HepG2 (cell line): ENCODE measurements around the gene HES2. TPM values are rescaled to one million over a fixed set of nuclear protein-coding genes. Genes with fewer than 3 reads are reported as not detected.

Experiments used
- ATM ChIP-seq: fragments of 450-650 bp; IDR thresholded peaks from 2 replicates; pipeline ENCODE4 v1.7.1; 2017; ENCODE audit warnings: mild to moderate bottlenecking, borderline replicate concordance
- CCDC6 ChIP-seq: sonication (generic); formaldehyde crosslinking; IDR thresholded peaks from 2 replicates; pipeline ENCODE4 v1.8.1; 2022; ENCODE audit warnings: mild to moderate bottlenecking, missing genetic modification reagents, moderate library complexity
- CENPX ChIP-seq: sonication (generic); formaldehyde crosslinking; IDR thresholded peaks from 2 replicates; pipeline ENCODE4 v1.9.0; 2021; ENCODE audit warnings: mild to moderate bottlenecking, missing genetic modification reagents, moderate library complexity
- ELK4 ChIP-seq: sonication (generic); formaldehyde crosslinking; IDR thresholded peaks from 2 replicates; pipeline ENCODE4 v1.9.0; 2021; ENCODE audit warnings: missing genetic modification reagents, borderline replicate concordance
- GABPB1 ChIP-seq: IDR thresholded peaks from 2 replicates; pipeline ENCODE4 v1.6.1; 2016; ENCODE audit warnings: mild to moderate bottlenecking, missing genetic modification reagents, moderate library complexity, missing compliant biosample characterization
- KLF13 ChIP-seq: sonication (generic); formaldehyde crosslinking; IDR thresholded peaks from 2 replicates; pipeline ENCODE4 v1.4.0; 2020; ENCODE audit warnings: mild to moderate bottlenecking, missing genetic modification reagents
- MEF2D ChIP-seq: sonication (generic); formaldehyde crosslinking; IDR thresholded peaks from 2 replicates; pipeline ENCODE4 v1.5.1; 2020; ENCODE audit warnings: mild to moderate bottlenecking, missing genetic modification reagents
- NR2F2 ChIP-seq: IDR thresholded peaks from 2 replicates; pipeline ENCODE4 v1.6.1; 2012; ENCODE audit warnings: low read depth, inconsistent platforms, borderline replicate concordance
- POLR2G ChIP-seq: fragments of 200-400 bp; formaldehyde crosslinking; IDR thresholded peaks from 2 replicates; pipeline ENCODE4 v1.6.1; 2018; ENCODE audit warnings: mild to moderate bottlenecking, low read depth, low read length, moderate library complexity
- REL ChIP-seq: sonication (generic); formaldehyde crosslinking; conservative IDR thresholded peaks from 2 replicates; pipeline ENCODE4 v1.8.0; 2022; ENCODE audit warnings: mild to moderate bottlenecking, missing genetic modification reagents, moderate library complexity
- RFXANK ChIP-seq: IDR thresholded peaks from 2 replicates; pipeline ENCODE4 v1.6.1; 2016
- SIN3A ChIP-seq: IDR thresholded peaks from 2 replicates; pipeline ENCODE4 v1.6.1; 2011; ENCODE audit warnings: low read depth, mild to moderate bottlenecking, control low read depth, low read length, borderline replicate concordance
- SOX5 ChIP-seq: IDR thresholded peaks from 2 replicates; pipeline ENCODE4 v1.6.1; 2016; ENCODE audit warnings: borderline replicate concordance
- ZFP36 ChIP-seq: fragments of 150-350 bp; IDR thresholded peaks from 2 replicates; pipeline ENCODE4 v1.6.1; 2018; ENCODE audit warnings: borderline replicate concordance, low read length, low read depth; ENCODE audit not compliant: partially characterized antibody
- ZFP37 ChIP-seq: sonication (generic); formaldehyde crosslinking; IDR thresholded peaks from 2 replicates; pipeline ENCODE4 v1.4.0; 2020; ENCODE audit warnings: missing genetic modification reagents, borderline replicate concordance
- ZNF124 ChIP-seq: sonication (generic); formaldehyde crosslinking; IDR thresholded peaks from 2 replicates; pipeline ENCODE4 v1.4.0; 2020; ENCODE audit warnings: missing genetic modification reagents
- ZNF597 ChIP-seq: sonication (generic); formaldehyde crosslinking; IDR thresholded peaks from 2 replicates; pipeline ENCODE4 v1.5.0; 2020; ENCODE audit warnings: missing genetic modification reagents
- polyA plus RNA-seq, 8 experiments: library from polyadenylated mRNA; depleted of rRNA in 3 of 8; stranded (reverse) in 7 of 8; unstranded in 1 of 8; fragments of >200 nt; fragmentation: Illumina TruSeq in 4 of 8; extraction: Trizol in 4 of 8; gene quantifications; 2 replicates each; pipeline versions ENCODE4 v1.2.1 to v1.2.3, GENCODE V29; 2011 to 2016; ENCODE audit warnings: low read depth in 4 of 8, missing spikeins in 1 of 8, mixed read lengths in 1 of 8; ENCODE audit not compliant: insufficient read depth in 1 of 8
- total RNA-seq, 5 experiments: library from RNA; depleted of rRNA; stranded (reverse); fragments of >200 nt; fragmentation: Illumina TruSeq; extraction: Trizol; gene quantifications; 2 replicates each; pipeline ENCODE4 v1.2.3, GENCODE V29; 2016; ENCODE audit warnings: low read depth in 1 of 5
- TF ChIP-seq, protein P1 (sequence below): sonication (generic); formaldehyde crosslinking; IDR thresholded peaks from 2 replicates; pipeline ENCODE4 v1.4.0; 2020; ENCODE audit warnings: mild to moderate bottlenecking, low read depth, missing genetic modification reagents
- TF ChIP-seq, protein P2 (sequence below): sonication (generic); formaldehyde crosslinking; IDR thresholded peaks from 2 replicates; pipeline ENCODE4 v1.4.0; 2020; ENCODE audit warnings: missing genetic modification reagents
- TF ChIP-seq, protein P3 (sequence below): sonication (generic); formaldehyde crosslinking; IDR thresholded peaks from 2 replicates; pipeline ENCODE4 v1.8.1; 2022; ENCODE audit warnings: low read depth, mild to moderate bottlenecking, missing genetic modification reagents

HES2 gene
- total and polyA plus RNA-seq, 2 of the 13 experiments (the other 11 are each of a cell fraction or from before 2014, with no cell fraction given): 0.11 to 0.17 TPM

DNA sequence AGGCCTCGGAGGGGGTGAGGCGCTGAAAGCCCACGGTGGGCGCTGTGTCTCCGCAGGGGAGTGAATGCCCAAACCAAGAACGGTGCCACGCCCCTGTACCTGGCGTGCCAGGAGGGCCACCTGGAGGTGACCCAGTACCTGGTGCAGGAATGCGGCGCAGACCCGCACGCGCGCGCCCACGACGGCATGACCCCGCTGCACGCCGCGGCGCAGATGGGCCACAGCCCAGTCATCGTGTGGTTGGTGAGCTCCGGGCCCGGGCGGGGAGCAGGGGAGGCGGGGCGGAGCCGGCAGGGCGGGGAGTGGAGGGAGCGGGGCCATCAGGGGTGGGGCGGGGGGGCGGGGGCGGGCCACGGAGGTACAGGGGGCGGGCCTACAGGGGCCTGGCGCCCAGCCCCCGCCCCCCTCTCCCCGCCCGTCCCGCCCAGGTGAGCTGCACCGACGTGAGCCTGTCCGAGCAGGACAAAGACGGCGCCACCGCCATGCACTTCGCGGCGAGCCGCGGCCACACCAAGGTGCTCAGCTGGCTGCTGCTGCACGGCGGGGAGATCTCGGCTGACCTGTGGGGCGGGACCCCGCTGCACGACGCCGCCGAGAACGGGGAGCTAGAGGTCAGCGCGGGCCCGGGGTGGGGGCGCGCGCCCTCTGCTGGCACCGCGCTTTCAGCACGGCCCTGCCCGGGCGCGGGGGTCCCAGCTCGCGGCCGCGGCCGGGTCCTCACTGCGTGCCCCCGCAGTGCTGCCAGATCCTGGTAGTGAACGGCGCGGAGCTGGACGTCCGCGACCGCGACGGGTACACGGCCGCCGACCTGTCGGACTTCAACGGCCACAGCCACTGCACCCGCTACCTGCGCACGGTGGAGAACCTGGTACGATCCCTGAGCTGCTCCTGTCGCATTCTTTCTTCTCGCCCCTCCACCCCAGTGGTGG, 20.7 kb upstream of the HES2 start (continued):
- TF ChIP-seq, protein P1, sequence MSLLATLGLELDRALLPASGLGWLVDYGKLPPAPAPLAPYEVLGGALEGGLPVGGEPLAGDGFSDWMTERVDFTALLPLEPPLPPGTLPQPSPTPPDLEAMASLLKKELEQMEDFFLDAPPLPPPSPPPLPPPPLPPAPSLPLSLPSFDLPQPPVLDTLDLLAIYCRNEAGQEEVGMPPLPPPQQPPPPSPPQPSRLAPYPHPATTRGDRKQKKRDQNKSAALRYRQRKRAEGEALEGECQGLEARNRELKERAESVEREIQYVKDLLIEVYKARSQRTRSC: no peak
- TF ChIP-seq ZFP36: no peak
- TF ChIP-seq, protein P2, sequence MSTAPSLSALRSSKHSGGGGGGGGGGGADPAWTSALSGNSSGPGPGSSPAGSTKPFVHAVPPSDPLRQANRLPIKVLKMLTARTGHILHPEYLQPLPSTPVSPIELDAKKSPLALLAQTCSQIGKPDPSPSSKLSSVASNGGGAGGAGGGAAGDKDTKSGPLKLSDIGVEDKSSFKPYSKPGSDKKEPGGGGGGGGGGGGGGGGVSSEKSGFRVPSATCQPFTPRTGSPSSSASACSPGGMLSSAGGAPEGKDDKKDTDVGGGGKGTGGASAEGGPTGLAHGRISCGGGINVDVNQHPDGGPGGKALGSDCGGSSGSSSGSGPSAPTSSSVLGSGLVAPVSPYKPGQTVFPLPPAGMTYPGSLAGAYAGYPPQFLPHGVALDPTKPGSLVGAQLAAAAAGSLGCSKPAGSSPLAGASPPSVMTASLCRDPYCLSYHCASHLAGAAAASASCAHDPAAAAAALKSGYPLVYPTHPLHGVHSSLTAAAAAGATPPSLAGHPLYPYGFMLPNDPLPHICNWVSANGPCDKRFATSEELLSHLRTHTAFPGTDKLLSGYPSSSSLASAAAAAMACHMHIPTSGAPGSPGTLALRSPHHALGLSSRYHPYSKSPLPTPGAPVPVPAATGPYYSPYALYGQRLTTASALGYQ (CRISPR knock-in tag): no peak
- TF ChIP-seq MEF2D (CRISPR knock-in tag): no peak
- no peak for TF ChIP-seq SOX5 (CRISPR knock-in tag)
- TF ChIP-seq RFXANK (CRISPR knock-in tag): no peak
- TF ChIP-seq KLF13 (CRISPR knock-in tag): no peak
- TF ChIP-seq CENPX (CRISPR knock-in tag): no peak
- 0 out of 2 replicates have a peak, but pooled peaks have one; percentile 35 for TF ChIP-seq GABPB1 (CRISPR knock-in tag)
- 0 out of 2 replicates have a peak, but pooled peaks have one; percentile 41 for TF ChIP-seq REL (CRISPR knock-in tag)
- TF ChIP-seq ZNF597 (CRISPR knock-in tag): no peak
- no peak for TF ChIP-seq POLR2G
- no peak for TF ChIP-seq ZNF124 (CRISPR knock-in tag)
- no peak for TF ChIP-seq CCDC6 (CRISPR knock-in tag)
- no peak for TF ChIP-seq ATM
- TF ChIP-seq SIN3A: no peak
- TF ChIP-seq, protein P3, sequence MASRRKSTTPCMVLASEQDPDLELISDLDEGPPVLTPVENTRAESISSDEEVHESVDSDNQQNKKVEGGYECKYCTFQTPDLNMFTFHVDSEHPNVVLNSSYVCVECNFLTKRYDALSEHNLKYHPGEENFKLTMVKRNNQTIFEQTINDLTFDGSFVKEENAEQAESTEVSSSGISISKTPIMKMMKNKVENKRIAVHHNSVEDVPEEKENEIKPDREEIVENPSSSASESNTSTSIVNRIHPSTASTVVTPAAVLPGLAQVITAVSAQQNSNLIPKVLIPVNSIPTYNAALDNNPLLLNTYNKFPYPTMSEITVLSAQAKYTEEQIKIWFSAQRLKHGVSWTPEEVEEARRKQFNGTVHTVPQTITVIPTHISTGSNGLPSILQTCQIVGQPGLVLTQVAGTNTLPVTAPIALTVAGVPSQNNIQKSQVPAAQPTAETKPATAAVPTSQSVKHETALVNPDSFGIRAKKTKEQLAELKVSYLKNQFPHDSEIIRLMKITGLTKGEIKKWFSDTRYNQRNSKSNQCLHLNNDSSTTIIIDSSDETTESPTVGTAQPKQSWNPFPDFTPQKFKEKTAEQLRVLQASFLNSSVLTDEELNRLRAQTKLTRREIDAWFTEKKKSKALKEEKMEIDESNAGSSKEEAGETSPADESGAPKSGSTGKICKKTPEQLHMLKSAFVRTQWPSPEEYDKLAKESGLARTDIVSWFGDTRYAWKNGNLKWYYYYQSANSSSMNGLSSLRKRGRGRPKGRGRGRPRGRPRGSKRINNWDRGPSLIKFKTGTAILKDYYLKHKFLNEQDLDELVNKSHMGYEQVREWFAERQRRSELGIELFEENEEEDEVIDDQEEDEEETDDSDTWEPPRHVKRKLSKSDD (CRISPR knock-in tag): peak; percentile 21; the same call in 1 of the 2 replicates
- no peak for TF ChIP-seq ELK4 (CRISPR knock-in tag)
- TF ChIP-seq ZFP37: no peak
- no peak for TF ChIP-seq NR2F2
